NCI-H524 (cell line): Measurements from ENCODE around the gene OTULIN.

Experiments used
- DNase-seq, 2 experiments: peaks; one replicate each; lab custom pipeline; 2025; lab: John Stamatoyannopoulos, UW

OTULIN gene

DNA sequence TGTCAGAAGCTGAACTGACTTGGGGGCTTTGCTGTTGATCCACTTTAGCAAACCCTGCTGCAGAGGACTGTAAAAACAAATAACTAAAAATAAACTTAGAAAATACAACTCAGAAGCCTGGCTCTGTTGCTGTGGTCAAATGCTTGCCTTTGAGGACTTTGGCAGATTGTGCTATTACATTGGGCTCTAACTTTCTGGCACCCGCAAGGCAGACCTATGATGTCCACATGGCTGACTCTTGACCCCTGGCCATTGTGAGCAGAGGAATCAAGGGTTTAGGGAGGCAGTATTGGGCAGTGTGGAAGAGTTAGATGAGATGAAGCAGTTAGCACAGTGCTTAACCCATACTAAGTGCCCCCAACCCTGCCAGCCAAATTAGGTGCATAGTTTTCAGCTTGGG lies 34.0 kb downstream of the OTULIN start:
- DNase-seq: no peak

DNA sequence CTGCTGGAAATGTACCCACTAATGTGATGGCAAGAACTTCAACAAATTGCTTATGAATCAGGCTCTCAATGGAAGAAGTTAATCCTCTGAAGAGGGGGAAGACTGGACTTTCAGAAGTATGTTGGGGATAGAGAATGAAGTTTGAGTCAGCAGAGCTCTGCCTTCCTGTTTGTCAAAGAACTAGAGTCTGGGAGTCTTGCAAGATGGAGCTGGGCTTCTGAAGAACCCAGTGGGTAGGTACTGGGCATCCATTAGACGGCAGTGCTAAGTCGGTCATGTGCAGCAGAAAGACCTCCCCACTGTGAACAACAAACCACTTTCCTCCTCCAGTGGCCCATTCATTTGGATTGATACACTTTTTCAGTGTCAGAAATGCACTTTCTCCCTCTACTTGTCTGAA lies 34.6 kb downstream of the OTULIN start:
- DNase-seq: no peak

DNA sequence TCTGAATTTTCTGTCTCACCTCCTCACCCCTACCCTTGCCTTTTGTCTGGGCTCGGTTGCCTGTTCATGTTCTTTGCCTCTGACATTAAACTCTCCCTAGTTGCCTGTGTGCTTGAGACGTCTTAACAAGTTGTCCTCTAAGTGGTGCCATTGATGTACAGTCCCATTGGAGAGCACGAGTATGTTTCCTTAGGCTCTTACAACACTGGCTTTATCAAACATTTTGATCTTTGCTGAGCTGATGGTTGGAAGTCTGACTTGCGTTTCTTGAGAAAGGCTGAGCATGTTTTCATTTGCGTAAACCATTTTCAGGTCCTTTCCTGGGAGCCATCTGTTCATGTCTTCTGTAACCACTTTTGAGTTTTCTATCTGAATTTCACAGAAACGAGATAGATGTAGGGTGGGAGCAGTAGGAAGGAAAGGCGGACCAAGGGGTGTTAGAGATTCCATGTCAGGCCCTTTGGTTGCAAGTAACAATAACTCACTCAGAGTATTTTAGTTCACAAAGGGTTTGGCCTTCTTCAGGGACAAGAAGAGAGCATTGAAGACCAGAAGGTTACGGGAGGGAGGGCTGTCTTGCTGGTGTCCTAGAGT lies 35.4 kb downstream of the OTULIN start:
- DNase-seq: no peak

DNA sequence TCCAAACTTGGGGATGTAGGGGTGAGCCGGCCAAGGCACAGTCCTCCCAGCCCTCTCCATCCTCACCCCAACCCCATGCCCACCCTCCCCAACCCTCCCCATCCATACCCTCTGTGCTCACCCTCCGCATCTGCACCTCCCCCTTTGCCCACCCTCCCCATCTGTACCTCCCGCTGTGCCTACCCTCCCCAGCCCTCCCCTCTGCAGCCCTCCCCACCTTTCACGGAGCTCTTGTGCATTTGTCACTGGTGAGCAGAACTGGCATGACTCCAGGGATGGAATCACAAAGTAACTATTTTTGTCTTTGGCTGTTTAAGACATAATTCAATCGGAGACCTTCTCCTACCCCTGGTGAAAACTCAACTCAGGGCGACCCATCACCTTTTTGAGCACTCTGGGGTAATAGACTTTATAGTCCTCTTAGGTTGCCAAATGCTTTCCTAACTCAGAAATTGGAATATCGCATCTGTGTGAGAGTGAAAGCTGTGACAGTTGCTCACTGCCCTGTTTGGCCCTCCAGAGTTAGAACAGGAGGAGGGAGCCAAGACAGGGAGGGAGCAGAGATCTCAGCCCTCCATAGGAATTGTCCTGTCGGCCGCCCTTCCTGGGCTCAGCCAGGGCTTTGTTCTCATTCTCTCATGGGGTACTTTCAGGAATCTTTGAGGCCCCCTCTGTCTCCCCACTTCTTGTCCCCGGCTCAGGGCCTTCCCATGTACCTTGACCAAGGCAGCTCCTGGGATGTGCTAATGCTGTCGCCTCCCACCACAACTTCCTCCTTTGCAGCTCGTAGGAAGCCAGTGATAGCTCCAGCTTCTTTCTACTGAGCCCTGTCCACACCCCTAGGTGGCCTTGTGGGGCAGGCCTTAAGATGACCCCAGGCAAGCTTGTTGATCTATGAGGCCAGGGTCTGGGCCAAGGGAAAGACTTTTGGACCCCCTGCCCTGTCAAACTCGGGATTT lies 36.2 kb downstream of the OTULIN start:
- no peak for DNase-seq

DNA sequence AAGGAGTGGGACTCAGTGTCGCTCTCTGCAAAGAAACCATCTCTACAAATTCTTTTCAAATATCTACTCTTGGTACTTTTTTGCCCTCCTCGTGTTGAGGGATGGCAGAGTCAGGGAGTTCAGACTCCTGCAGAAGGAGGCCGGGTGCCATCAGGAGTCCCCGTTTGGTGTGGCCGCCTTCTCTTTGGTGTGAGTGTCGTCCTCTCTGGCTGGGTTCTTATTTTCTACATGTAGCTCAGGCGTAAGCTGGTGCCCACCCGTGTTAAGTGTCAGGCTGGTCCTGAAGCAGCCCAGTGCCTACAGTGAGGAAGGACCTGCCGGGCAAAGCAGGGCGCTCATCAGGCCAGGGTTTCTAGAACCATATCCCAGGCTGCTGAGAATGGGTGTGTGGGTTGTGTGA lies 37.0 kb downstream of the OTULIN start:
- no peak for DNase-seq

DNA sequence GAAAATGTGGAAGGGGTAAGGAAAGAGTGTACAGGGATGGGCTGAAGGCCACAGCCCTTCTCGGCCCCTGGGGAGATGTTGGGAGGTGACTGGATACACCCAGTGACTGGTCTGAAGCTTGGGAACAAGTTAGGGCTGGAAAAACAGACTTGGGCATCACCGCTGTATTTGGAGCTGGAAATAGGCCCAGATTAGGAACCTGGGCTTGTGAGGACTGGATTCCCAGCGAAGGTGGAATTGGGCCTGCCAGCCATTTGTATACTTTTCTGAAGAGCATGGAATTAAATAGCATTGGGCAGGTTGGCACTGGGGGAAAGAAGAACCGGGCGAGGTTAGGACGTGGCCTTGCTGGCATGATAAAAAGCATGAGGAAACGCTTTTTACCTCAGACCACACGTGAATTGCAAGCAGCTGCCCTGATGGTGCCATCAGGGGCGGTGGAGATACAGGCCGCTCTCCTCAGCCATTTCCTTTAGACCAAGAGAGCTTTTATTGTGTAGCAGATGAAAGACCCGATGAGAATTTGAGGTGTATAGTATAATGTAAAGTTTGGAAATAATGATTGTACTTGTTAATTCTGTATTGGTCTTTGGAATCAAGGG lies 37.8 kb downstream of the OTULIN start:
- no peak for DNase-seq

DNA sequence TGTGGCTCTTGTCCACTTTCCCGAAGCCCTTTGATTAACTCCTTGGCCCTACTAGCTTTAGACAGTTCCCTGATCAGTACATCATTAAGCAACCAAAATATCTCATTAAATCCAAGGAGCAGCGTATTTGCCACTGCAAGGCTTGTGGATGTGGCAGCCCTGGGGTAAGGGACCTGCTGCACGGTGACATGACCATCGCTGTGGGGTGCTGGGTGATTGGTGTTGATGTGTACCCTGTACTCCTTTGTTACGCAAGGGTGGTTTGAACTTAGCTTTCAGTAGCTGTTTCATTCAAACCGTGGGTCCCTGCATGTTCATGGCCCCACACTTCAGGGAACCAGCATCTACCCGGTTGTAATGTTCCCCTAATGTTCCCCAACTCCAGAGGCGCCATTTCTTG lies 41.0 kb downstream of the OTULIN start:
- no peak for DNase-seq

DNA sequence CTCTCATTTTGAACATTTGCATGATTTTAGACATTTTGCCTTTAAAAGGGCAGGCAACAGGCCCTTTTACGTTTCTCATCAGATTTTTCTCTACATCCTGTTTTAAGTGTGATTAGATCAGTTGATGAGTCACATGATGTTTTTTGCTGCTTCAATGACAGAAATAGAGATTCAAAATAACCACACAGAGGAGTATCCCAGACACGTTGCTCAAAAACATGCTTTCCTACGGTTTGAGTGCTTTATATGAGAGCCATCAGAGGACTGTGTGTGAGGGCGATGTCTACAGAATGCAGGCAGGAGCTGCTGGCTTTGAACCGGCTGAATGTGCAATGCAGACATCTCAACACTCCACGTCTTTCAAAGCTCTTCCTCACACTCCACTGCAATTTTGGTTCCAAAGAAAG lies 42.1 kb downstream of the OTULIN start:
- no peak for DNase-seq

DNA sequence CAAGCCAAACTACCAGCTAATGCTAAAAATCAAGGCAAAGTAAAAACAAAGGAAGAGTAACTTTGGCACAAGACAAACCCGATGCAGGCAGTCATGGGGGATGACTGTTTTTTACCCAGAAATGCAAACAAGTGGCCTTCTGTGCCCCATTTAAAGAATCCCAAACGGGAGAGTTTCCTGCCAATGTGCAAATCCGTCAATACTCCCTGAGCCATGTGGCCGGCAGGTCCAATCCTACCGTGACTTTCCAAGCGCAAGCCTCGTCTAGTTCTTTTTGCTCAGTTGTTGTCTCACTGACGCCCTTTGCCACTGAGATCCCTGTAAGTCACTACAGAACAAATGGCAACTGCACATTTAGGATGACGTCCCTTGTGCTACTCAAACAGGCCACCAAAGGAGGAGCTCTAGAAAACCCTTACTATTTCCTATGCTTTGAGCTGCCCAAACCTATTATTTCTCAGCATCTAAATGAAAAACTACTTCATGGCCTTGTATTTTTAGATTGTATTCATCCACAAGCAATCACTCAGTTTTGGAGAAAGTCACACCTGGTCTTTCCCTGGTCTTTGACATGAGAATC lies 43.4 kb downstream of the OTULIN start:
- no peak for DNase-seq

DNA sequence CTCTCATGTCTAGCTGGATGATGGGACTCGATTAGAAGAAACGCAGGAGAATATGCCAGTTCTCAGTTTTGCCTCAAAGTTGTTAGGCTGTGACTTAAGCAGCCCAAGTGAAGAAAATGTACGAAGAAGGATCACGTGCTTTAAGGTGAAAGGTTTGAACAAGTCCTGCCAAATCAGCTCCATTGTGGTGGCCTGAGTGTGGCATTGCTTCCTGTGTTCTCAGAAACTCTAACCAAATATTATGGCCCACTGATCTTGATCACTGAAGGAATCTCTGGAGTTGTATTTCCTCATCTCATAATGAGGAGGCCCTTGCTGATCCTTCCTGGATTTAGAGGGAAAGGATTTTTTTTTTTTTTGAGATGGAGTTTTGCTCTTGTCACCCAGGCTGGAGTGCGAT lies 44.0 kb downstream of the OTULIN start:
- no peak for DNase-seq

DNA sequence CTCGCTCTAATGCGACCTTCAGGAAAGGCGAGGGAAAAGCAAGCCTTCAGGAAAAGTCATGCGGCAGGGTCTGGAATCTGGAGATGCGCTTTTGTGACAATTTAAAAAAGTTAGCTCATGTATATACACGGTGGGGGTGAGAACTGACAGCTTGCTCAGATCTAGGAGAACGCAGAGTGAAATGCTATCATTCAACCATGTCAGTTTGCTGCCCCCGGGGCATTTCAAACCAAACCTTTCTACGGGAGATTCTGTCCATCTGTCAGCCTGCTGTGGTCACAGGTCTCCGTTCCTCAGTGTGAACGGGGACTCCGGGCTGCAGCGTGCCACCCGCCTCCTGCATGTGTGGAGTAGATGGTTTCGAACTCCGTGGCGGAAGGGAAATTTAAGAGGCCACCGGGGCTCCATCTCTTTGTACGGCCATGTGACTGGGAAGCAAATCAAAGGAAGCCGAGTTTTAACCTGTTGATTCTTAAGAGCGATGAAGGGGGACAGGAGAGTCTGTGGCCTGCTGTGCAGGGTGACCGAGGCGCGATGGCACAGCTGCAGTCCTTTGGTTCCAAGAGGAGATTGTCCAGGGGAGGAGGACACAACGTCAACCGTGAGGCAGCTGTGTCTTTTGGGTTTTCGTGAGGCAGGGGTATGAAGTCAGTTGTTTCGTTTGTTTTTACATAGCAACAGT lies 45.9 kb downstream of the OTULIN start:
- no peak for DNase-seq

DNA sequence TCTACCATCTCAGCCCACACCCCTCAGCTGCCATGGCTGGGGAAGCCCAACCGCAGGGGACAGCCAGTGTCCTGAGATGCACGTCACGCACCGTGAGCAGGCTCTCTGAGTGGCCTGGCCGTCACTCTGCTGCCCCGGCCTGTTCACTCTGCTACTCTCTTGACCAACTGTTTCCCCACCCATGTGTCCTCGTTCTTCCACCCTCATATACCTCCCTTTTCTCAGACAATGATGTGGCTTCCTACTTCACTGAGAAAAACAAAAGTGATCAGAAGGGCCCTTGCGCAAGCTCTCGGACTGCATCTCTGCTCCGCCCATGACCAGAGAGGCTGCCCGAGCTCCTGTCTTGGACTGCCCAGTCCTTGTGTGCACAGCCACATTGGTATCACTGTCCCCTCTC lies 47.6 kb downstream of the OTULIN start:
- no peak for DNase-seq

DNA sequence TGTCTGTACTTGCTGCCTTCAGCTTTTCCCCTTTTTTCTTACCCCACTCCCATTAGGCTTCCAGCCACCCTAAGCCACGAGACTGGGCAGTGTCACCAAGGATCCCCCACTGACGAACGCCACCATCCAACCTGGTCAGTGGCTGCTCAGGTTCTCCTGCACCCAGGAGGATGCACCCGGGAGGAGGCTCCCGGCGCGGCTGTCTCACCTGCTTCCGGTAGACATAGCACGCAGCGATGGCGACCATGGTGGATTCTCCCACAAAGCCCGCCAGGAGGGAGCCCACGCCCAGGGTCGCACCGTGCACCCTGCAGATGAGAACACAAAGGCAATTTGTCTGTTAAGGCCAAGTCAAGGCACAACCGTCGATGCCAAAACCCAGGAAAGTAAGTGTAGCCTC lies 48.1 kb downstream of the OTULIN start:
- no peak for DNase-seq

DNA sequence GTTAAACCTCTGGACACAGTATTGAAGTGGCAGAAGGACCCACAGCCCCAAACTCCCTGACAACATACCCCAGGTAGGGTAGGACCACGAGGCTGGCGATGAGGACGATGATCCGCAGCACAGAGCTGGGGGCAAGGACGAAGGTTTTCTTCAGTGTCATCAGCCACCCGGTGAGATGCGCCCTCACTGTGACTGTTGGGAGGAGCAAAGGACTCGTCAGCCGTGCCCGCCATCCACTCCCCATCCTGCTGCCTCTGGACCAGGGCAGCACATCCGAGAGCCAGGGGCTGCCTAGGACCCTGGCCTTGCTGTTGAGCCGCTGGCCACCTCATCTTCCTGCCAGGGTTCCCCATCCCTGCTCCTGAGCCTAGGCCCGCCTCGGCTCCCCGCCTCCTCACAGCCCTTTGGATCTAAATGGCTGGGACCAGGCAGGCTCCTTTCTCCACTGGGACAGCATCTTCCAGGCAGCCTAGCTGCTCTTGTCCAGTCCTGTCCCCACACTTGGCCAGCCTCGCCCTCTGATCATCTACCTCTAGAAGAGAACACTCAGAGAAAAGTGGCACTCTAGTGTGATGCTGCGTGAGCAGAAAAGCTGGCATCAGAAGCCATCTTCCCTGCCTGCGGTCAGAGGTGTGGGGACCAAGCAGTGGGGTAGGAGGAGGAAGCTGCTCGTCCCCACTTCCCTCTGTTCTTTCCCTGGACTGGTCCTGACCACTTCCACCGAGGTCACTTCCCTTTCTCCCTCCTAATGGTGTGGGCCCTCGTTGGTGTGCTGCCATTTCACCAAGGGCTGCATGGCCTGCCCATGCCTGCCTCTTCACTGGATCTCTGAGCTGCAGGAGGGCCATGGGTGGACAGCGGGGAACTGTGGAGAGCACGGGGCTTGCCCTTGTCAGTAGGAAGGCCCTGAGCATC lies 49.2 kb downstream of the OTULIN start:
- DNase-seq: no peak

DNA sequence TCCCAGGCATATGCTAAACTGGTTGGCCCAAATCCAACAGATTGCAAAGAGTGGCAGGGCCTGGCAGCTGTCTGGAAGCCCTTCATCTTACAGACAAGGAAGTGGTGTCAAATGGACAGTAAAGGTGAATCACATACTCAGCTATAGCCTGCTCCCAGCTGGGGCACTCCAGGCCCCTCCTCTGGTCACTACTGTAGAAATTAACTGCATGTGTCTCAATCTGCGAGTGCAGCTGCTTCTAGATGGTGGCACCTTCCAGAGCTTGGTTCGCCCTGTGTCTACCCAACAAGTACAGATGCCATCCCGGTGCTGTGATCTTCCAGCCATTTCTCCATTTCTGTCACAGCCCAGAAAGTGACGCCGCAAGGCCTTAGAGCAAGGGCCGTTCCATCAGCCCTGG lies 50.2 kb downstream of the OTULIN start:
- DNase-seq: peak; percentile 42 to 75

DNA sequence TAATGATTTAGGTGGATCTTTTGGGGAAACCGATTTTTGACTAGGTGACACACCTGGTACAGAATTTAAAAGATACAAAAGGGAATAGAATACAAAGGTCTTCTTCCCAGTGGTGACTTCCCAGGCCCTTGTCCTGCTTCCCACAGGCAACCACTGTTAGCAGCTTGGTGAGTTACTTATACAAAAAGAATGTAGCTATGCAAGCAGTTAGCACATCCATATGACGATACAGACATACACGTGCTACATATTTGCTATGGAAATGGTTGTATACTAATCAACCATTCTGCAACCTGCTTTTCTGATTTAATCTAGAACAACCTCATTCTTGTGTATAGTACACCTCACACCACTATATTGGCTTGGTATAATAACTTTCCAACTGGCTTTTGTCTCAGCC lies 51.0 kb downstream of the OTULIN start:
- no peak for DNase-seq

DNA sequence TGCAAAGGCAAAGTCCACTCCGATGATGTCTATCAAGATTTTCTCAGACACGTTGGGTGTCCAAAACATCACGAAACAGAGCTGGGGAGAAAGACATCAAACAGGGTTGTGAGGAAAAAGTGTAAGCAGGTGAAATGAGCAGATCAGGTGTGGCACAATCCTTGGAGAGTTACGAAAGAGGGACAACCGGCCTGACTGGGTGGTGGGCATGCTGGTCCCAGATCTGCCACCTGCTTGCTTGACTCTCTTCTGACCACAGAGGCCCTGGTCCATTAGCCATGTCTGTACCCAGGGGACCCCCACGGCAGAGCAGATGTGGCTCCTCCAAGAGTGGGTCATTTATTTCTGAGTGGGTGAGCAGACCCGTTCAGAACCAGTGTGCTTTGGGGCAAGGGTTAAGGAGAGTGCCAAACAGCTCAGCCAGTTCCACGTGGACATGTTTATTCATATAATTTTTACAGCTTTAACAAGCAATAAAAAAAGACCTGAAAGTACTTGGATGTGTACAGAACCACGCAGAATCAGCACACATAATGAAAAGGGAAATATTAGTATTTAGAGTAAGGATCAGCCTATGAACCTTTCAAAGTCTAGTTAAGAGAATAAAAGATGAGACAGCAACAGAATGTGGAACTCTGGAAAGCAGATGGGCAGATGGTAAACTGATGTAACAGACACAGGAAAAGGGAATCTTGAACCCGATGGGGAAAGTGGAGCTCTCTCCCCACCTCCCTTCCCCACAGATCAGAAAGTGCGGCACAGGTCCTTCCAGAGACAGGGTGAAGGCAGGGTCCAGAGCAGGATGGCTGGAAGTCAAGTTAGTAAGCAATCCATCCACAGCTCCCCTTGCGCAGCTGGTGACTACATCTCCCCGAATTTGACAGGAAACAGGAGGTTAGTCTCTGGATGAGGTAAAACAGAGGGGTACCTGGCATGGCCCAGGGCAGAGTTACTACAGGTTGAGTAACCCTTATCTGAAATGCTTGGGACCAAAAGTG lies 52.5 kb downstream of the OTULIN start:
- no peak for DNase-seq

DNA sequence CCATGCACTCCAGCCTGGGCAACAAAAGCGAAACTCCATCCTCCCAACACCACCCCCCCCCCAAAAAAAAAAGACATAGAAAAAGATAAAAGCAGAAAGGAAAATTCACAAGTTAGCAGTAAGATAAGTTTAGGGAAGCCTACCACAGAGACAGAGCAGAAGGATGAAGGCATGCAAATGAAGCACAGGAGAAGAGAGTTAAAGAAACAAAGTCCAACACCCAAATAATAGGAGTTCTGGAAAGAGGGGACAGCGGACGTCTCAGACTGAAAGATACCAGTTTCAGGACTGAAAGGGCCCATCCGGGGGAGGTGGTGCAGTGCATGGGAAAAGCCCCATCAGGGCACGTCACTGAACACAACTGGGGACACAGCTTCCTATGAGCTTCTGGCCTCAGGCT lies 54.3 kb downstream of the OTULIN start:
- no peak for DNase-seq

DNA sequence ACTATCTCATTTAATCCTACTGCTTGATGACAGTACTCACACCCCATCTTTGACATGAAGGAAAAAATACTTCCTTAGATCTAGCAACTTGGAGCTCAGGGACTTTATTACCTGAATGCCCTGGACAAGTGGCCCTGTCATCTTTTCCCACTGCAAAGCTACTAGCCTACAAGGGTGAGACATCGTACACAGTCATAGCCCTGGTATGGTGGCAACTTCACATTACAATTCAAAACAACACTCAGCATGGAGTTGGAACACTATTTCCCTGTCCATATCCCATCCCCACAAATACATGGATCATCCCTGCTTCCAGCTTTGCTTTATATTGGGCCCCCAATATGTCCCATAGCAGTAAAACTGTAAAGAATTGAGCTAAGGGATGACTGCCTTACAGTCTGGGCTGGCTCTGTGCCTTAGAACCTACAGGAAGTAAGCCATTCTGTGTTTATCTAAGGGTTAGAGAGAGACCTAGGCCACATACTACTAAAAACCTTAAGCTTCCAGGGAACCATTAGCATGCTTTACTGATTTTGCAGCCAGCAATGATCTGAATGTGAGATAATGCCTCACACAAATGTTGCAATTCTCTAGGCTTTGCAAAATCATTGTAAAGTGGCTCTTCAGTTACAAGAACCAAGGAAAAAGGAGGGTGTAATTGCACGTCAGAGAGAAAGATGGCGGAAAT lies 55.9 kb downstream of the OTULIN start:
- no peak for DNase-seq
